ENCODE results near the gene MYO3B. TPM values are rescaled to one million over a fixed set of nuclear protein-coding genes. Genes with fewer than 3 reads are reported as not detected.
"Not testable (repeated sequence)": the region's sequence is repeated elsewhere in the genome, so short reads cannot be mapped to it uniquely, and the experiment has no call there.

Gene MYO3B
- total RNA-seq, 1 experiment from 2014 or later = 4.4 TPM

DNA sequence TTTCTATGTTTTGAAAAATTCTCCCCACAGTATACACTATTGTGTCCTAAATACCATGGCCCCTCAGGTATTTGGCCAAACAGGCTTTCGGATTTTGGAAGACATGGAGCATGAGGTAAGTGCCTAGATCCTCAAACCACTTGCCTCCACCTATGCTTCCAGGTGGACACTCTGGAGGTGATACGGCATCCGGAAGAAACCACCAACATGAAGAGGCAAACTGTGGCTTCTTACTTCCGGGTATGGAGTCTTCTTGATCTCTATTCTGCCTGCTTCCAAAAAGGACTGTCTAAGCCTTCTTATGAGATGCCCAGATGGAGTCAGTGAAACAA lies 285.2 kb downstream of the MYO3B start:
- Histone ChIP-seq H3K9ac (ENCODE audit: low read length) (no peak overlapping the region), H3K79me2 (ENCODE audit: low read length) (no peaks in the 10 kb centered on the region), H3K4me3 (ENCODE audit: low read length) (no peak overlapping the region), H3K9me2 (replicated peaks; ENCODE audit: insufficient read depth, low read length) (no peaks in the 10 kb centered on the region), H3K27me3 (ENCODE audit: low read length) (no peaks in the 10 kb centered on the region), H3K36me3 (ENCODE audit: insufficient read depth, low read length) (no peaks in the 10 kb centered on the region), H3K4me2 (ENCODE audit: low read depth, low read length, poor library complexity, severe bottlenecking) (no peak overlapping the region), H2AFZ (ENCODE audit: low read length) (peak overlapping the region; percentile 83; the same call in 1 of the 2 replicates), H3K4me1 (ENCODE audit: low read length) (no peaks in the 10 kb centered on the region), H4K20me1 (ENCODE audit: insufficient read depth, low read depth, low read length) (no peaks in the 10 kb centered on the region), H3K27ac (ENCODE audit: low read length) (no peak overlapping the region), H3K9me3 (ENCODE audit: low read length) (no peaks in the 10 kb centered on the region)
- DNase-seq = no peak

DNA sequence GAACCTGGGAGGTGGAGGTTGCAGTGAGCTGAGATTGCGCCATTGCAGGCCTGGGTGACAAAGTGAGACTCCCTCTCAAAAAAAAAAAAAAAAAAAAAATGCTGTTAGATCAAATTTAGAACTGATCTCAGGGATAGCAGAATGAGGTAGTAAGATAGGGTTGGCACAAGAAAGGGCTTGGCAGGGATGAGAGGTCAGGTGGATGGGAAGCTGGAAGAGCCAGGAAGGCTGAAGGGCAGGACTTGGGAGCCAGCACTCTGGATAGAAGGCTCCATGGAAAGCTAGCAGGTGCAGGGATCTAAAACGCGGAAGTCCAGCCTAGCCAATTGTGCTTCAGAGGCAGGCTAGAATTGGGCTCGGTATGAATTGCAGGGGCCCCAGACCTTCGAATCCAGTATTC lies 286.3 kb downstream of the MYO3B start:
- no peaks in the 10 kb centered on the region for H3K27me3 ChIP-seq (ENCODE audit: low read length)

DNA sequence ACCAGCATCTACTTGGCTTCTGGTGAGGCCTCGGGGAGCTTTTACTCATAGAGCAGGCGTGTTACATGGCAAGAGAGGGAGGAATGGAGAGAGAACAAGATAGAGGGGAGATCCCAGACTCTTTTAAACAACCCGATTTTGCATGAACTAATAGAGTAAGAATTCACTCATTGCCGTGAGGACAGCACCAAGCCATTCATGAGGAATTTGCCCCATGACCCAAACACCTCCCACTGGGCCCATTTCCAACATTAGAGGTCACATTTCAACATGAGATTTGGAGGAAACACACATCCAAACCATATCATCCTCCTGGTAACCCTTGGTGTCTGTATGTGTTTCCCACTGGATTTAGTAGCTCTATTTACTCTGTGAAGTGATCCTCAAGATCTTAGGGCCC lies 287.3 kb downstream of the MYO3B start:
- Histone ChIP-seq H3K79me2 (ENCODE audit: low read length) (no peaks in the 10 kb centered on the region), H3K4me1 (ENCODE audit: low read length) (no peaks in the 10 kb centered on the region), H3K27me3 (ENCODE audit: low read length) (no peaks in the 10 kb centered on the region), H3K9ac (ENCODE audit: low read length) (no peak overlapping the region), H3K9me2 (replicated peaks; ENCODE audit: insufficient read depth, low read length) (no peaks in the 10 kb centered on the region), H3K4me2 (ENCODE audit: low read depth, low read length, poor library complexity, severe bottlenecking) (no peak overlapping the region), H3K27ac (ENCODE audit: low read length) (no peak overlapping the region), H3K9me3 (ENCODE audit: low read length) (no peaks in the 10 kb centered on the region), H3K36me3 (ENCODE audit: insufficient read depth, low read length) (no peaks in the 10 kb centered on the region), H2AFZ (ENCODE audit: low read length) (no peak overlapping the region), H4K20me1 (ENCODE audit: insufficient read depth, low read depth, low read length) (no peaks in the 10 kb centered on the region), H3K4me3 (ENCODE audit: low read length) (no peak overlapping the region)
- no peak for DNase-seq

More for the DNA sequence above, 286.3 kb downstream of the MYO3B start:
- no peak for DNase-seq
- Histone ChIP-seq H2AFZ (ENCODE audit: low read length) (no peak overlapping the region), H3K4me2 (ENCODE audit: low read depth, low read length, poor library complexity, severe bottlenecking) (no peak overlapping the region), H4K20me1 (ENCODE audit: insufficient read depth, low read depth, low read length) (no peaks in the 10 kb centered on the region), H3K9me3 (ENCODE audit: low read length) (no peaks in the 10 kb centered on the region), H3K4me1 (ENCODE audit: low read length) (no peaks in the 10 kb centered on the region), H3K36me3 (ENCODE audit: insufficient read depth, low read length) (no peaks in the 10 kb centered on the region), H3K4me3 (ENCODE audit: low read length) (no peak overlapping the region), H3K27ac (ENCODE audit: low read length) (no peak overlapping the region), H3K9me2 (replicated peaks; ENCODE audit: insufficient read depth, low read length) (no peaks in the 10 kb centered on the region), H3K79me2 (ENCODE audit: low read length) (no peaks in the 10 kb centered on the region), H3K9ac (ENCODE audit: low read length) (no peak overlapping the region)

DNA sequence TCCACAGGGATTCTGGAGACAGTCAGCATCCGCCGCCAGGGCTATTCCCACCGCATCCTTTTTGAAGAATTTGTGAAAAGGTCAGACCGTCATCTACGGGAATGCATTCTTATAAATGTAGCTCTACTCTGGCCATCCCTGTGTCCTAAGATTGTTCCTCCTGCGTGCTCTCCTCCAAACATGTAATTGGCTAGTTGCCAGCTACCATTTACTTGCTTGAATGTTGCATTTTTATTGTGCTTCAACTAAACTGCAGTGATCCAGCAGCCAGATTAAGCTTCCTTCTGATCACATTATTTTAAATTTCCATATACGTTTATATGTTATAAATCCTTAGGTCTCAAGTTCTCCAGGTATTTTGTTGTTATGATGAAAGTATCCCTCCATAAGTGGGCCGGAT lies 288.7 kb downstream of the MYO3B start:
- no peak overlapping the region for H3K4me3 ChIP-seq (ENCODE audit: low read length)
- no peak overlapping the region for H3K4me2 ChIP-seq (ENCODE audit: low read depth, low read length, poor library complexity, severe bottlenecking)
- no peaks in the 10 kb centered on the region for H3K4me1 ChIP-seq (ENCODE audit: low read length)
- H4K20me1 ChIP-seq (ENCODE audit: insufficient read depth, low read depth, low read length) = no peaks in the 10 kb centered on the region
- H3K9me3 ChIP-seq (ENCODE audit: low read length) = no peaks in the 10 kb centered on the region
- H3K79me2 ChIP-seq (ENCODE audit: low read length) = no peaks in the 10 kb centered on the region
- H3K36me3 ChIP-seq (ENCODE audit: insufficient read depth, low read length) = no peaks in the 10 kb centered on the region
- H3K9me2 ChIP-seq (replicated peaks; ENCODE audit: insufficient read depth, low read length) = no peaks in the 10 kb centered on the region
- no peak overlapping the region for H3K9ac ChIP-seq (ENCODE audit: low read length)
- DNase-seq = no peak
- H3K27me3 ChIP-seq (ENCODE audit: low read length) = no peaks in the 10 kb centered on the region
- no peak overlapping the region for H2AFZ ChIP-seq (ENCODE audit: low read length)
- H3K27ac ChIP-seq (ENCODE audit: low read length) = no peak overlapping the region

DNA sequence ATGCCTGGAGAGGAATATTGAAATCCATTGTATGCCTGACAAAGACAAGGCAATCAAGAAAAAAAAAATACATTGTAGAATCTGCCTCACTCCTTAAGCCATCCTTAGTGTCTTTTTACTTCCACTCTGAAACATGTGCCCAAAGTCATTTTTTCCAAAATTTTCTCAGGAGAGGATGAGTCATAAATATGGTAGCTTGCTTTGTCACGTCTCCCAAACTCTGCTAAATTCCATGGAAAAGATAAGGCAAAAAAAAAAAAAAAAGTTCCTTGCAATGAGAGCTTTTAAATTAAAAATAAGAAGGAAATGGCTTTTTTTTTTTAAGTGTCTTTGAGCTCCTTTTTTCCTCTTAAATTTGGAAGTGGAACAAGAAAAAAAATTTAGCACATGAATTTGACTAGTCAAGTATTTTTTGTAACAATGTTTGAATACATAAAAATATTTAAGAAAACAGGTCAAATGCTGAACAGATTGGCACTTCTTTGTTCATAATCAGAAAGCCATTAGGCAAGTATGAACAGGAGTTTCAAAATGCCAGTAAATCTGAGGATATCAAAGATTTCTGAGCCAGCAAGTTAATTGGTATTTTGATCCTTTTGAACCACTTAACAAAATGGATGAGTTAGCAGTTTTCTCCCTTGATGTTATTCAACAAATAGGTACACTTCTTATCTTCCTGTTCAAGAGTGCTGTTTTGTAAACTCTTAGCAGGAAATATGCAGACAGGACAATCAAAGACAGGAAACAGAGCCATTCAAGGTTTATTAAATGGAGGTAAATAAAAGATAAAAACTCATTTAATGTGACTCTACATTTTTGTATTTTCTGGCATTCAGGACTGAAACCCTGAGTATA lies 289.8 kb downstream of the MYO3B start:
- H3K27ac ChIP-seq (ENCODE audit: low read length) = no peak overlapping the region
- no peaks in the 10 kb centered on the region for H3K9me2 ChIP-seq (replicated peaks; ENCODE audit: insufficient read depth, low read length)
- H3K36me3 ChIP-seq (ENCODE audit: insufficient read depth, low read length) = no peaks in the 10 kb centered on the region
- no peak overlapping the region for H3K4me2 ChIP-seq (ENCODE audit: low read depth, low read length, poor library complexity, severe bottlenecking)
- no peak overlapping the region for H3K4me3 ChIP-seq (ENCODE audit: low read length)
- no peaks in the 10 kb centered on the region for H3K9me3 ChIP-seq (ENCODE audit: low read length)
- no peaks in the 10 kb centered on the region for H3K27me3 ChIP-seq (ENCODE audit: low read length)
- no peaks in the 10 kb centered on the region for H4K20me1 ChIP-seq (ENCODE audit: insufficient read depth, low read depth, low read length)
- no peaks in the 10 kb centered on the region for H3K79me2 ChIP-seq (ENCODE audit: low read length)
- no peak overlapping the region for H3K9ac ChIP-seq (ENCODE audit: low read length)
- no peak overlapping the region for H2AFZ ChIP-seq (ENCODE audit: low read length)
- no peaks in the 10 kb centered on the region for H3K4me1 ChIP-seq (ENCODE audit: low read length)
- DNase-seq = no peak

DNA sequence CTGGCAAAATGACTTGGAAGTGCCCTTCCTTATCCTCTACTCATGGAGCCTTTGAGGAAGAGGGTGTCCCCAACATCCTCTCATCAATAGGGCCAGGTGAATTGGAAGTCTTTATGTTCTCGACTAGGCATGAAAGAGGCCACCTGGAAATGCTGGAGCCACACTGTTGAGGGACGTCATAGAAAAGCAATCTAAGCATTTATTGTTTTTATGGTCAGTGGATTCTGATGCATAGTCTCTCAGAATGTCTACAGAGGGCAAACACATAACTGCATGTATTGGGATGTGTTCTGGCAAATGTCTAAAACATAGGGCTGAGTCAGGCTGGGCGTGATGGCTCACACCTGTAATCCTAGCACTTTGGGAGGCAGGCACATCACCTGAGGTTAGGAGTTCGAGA lies 290.6 kb downstream of the MYO3B start:
- no peaks in the 10 kb centered on the region for H3K36me3 ChIP-seq (ENCODE audit: insufficient read depth, low read length)
- no peaks in the 10 kb centered on the region for H3K9me3 ChIP-seq (ENCODE audit: low read length)
- H3K27ac ChIP-seq (ENCODE audit: low read length) = no peak overlapping the region
- no peak overlapping the region for H3K4me2 ChIP-seq (ENCODE audit: low read depth, low read length, poor library complexity, severe bottlenecking)
- no peaks in the 10 kb centered on the region for H3K27me3 ChIP-seq (ENCODE audit: low read length)
- H3K9me2 ChIP-seq (replicated peaks; ENCODE audit: insufficient read depth, low read length) = no peaks in the 10 kb centered on the region
- H2AFZ ChIP-seq (ENCODE audit: low read length) = no peak overlapping the region
- no peak overlapping the region for H3K9ac ChIP-seq (ENCODE audit: low read length)
- no peaks in the 10 kb centered on the region for H4K20me1 ChIP-seq (ENCODE audit: insufficient read depth, low read depth, low read length)
- H3K79me2 ChIP-seq (ENCODE audit: low read length) = no peaks in the 10 kb centered on the region
- no peak for DNase-seq
- no peaks in the 10 kb centered on the region for H3K4me1 ChIP-seq (ENCODE audit: low read length)
- no peak overlapping the region for H3K4me3 ChIP-seq (ENCODE audit: low read length)

DNA sequence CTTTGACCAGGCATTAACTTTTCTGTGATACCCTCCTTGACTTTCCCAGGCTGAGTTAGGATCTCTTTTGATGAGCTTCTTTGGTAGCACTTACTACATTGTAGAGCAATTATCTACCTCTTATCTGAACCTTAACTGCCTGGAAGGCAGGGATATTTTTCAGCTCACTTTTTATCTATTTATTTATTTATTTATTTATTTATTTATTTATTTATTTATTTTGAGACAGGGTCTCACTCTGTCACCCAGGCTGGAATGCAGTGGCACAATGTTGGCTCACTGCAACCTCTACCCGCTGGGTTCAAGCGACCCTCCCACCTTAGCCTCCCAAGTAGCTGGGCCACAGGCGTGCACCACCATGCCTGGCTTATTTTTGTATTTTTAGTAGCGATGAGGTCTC lies 294.6 kb downstream of the MYO3B start:
- DNase-seq; H3K9me2 ChIP-seq (replicated peaks; ENCODE audit: insufficient read depth, low read length): not testable (repeated sequence)

DNA sequence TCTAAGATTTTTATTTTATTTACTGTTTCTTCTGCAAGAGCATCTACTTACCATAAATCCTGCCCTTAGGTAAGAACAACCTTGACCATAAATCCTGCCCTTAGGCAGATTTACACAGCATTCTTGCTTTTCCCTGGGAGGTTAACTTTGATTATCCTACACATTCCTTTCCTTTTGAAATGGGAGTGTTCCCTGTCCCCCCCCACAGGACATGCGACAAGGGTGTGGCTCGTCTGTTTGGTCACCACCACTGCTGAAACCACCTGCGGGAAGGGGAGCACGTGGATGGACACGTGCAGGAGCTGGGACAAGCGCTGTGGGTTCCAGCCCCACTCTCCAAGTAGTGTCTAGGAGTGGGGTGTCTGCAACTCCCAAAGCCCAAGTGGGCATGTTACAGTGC lies 297.9 kb downstream of the MYO3B start:
- H3K4me2 ChIP-seq (ENCODE audit: low read depth, low read length, poor library complexity, severe bottlenecking) = no peak overlapping the region
- H3K79me2 ChIP-seq (ENCODE audit: low read length) = no peaks in the 10 kb centered on the region
- H3K9ac ChIP-seq (ENCODE audit: low read length) = no peak overlapping the region
- no peaks in the 10 kb centered on the region for H3K27me3 ChIP-seq (ENCODE audit: low read length)
- H3K4me3 ChIP-seq (ENCODE audit: low read length) = no peak overlapping the region
- no peaks in the 10 kb centered on the region for H3K36me3 ChIP-seq (ENCODE audit: insufficient read depth, low read length)
- H2AFZ ChIP-seq (ENCODE audit: low read length) = no peak overlapping the region
- H3K4me1 ChIP-seq (ENCODE audit: low read length) = no peaks in the 10 kb centered on the region
- H4K20me1 ChIP-seq (ENCODE audit: insufficient read depth, low read depth, low read length) = no peaks in the 10 kb centered on the region
- H3K9me3 ChIP-seq (ENCODE audit: low read length) = no peaks in the 10 kb centered on the region
- H3K27ac ChIP-seq (ENCODE audit: low read length) = no peak overlapping the region
- H3K9me2 ChIP-seq (replicated peaks; ENCODE audit: insufficient read depth, low read length) = no peaks in the 10 kb centered on the region
- DNase-seq = no peak

More for the DNA sequence above, 294.6 kb downstream of the MYO3B start:
- H2AFZ ChIP-seq (ENCODE audit: low read length); H3K4me3 ChIP-seq (ENCODE audit: low read length); H3K4me2 ChIP-seq (ENCODE audit: low read depth, low read length, poor library complexity, severe bottlenecking); H3K27ac ChIP-seq (ENCODE audit: low read length); H3K27me3 ChIP-seq (ENCODE audit: low read length); H3K36me3 ChIP-seq (ENCODE audit: insufficient read depth, low read length); H3K4me1 ChIP-seq (ENCODE audit: low read length); H4K20me1 ChIP-seq (ENCODE audit: insufficient read depth, low read depth, low read length); H3K9ac ChIP-seq (ENCODE audit: low read length); H3K9me3 ChIP-seq (ENCODE audit: low read length); H3K79me2 ChIP-seq (ENCODE audit: low read length): not testable (repeated sequence)

Data from Karpas-422 (cell line).